Measurements from ENCODE around the gene CCNA2.

CCNA2 gene

DNA sequence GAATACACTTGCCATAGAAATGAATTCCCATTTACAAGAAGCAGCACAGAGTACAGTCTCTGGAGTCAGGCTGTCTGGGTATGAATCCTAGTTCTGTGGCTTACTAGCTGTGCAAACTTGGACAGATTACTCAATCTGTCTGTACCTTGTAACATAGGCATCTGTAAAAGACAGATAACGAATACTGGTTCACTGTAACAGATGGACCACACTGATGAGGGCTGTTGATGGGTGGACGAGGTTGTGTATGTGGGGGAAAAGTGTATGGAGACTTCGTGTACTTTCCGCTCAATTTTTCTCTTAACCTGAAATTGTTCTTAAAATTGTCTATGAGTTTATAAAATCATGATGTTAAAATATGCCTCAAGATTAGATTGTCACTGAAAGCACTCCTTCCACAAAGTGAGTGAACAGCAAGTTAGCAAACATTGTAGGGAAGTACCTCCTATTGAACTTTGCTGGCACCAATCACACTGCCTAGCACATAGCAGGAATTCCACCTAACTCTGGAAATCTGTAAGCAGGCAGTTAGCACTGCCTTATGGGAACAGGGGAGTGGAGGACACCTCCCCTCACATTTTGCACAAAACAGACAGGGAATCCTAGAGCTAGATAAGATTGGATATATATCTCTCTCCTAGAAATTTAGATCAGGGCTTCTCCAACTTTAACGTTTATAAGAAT lies 29.0 kb downstream of the CCNA2 start:
- Histone ChIP-seq H3K4me3 (ENCODE audit: low read length) (no peak overlapping the region), H3K4me1 (ENCODE audit: low read length) (peaks cover 14% of the 10 kb centered on the region), H2AFZ (ENCODE audit: low read depth, low read length) (no peak overlapping the region), H3K9ac (ENCODE audit: low read length) (no peak overlapping the region), H3K79me2 (ENCODE audit: low read length) (no peaks in the 10 kb centered on the region), H3K36me3 (replicated peaks; ENCODE audit: low read depth, low read length) (no peaks in the 10 kb centered on the region), H3K27me3 (ENCODE audit: low read depth, low read length) (no peaks in the 10 kb centered on the region), H3K9me3 (ENCODE audit: insufficient read depth, low read length) (no peaks in the 10 kb centered on the region), H3K27ac (ENCODE audit: low read length) (no peak overlapping the region), H3K4me2 (ENCODE audit: low read length) (no peak overlapping the region), H4K20me1 (ENCODE audit: insufficient read depth, low read length) (no peaks in the 10 kb centered on the region)
- TF ChIP-seq EZH2phosphoT487 (IDR thresholded peaks at IDR 0.05; ENCODE audit: low read depth), result no peak
- TF ChIP-seq CTCF (IDR thresholded peaks at IDR 0.05; ENCODE audit: low read depth, low read length), result no peak

DNA sequence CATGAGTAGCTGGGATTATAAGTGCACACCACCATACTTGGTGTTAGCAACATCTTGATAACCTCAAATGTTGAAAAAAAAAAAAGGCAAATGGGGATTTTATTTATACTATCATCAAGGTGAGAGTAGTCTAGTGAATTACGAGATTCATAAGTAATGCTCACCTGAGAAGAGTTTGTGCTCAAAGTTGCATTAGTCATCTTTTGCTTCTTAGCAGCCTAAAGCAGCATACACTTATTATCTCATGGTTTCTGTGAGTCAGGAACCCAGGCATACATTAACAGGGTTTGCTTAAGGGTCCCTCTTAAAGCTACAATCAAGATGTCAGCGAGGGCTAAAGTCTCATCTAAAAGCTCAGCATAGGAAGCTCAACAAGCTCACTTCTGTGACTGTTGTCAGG lies 30.7 kb downstream of the CCNA2 start:
- Histone ChIP-seq H3K27me3 (ENCODE audit: low read depth, low read length) (no peaks in the 10 kb centered on the region), H3K4me2 (ENCODE audit: low read length) (no peak overlapping the region), H3K79me2 (ENCODE audit: low read length) (no peaks in the 10 kb centered on the region), H3K36me3 (replicated peaks; ENCODE audit: low read depth, low read length) (no peaks in the 10 kb centered on the region), H4K20me1 (ENCODE audit: insufficient read depth, low read length) (no peaks in the 10 kb centered on the region), H3K9me3 (ENCODE audit: insufficient read depth, low read length) (no peaks in the 10 kb centered on the region), H3K4me3 (ENCODE audit: low read length) (no peak overlapping the region), H3K4me1 (ENCODE audit: low read length) (peaks cover 24% of the 10 kb centered on the region), H2AFZ (ENCODE audit: low read depth, low read length) (no peak overlapping the region), H3K9ac (ENCODE audit: low read length) (no peak overlapping the region), H3K27ac (ENCODE audit: low read length) (no peak overlapping the region)
- TF ChIP-seq CTCF (IDR thresholded peaks at IDR 0.05; ENCODE audit: low read depth, low read length), result no peak
- TF ChIP-seq EZH2phosphoT487 (IDR thresholded peaks at IDR 0.05; ENCODE audit: low read depth), result no peak

DNA sequence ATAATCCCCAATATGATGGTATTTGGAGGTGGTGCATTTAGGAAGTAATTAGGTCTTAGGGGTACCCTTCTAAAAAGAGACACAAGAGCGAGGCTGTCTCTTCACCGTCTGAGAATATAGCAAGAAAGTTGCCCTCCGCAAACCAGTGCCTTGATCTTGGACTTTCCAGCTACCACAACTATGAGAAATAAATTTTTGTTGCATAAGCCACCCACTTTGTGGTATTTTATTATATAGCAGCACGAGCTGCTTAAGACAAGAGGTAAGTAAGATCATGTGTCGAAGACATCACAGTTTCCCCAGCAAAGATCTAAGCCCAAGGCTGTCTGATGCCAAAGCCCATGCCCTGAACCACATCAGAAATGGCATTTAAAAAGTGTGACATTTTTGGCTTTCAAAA lies 32.2 kb downstream of the CCNA2 start:
- no peak overlapping the region for H3K4me2 ChIP-seq (ENCODE audit: low read length)
- TF ChIP-seq EZH2phosphoT487 (IDR thresholded peaks at IDR 0.05; ENCODE audit: low read depth) (no peak), CTCF (IDR thresholded peaks at IDR 0.05; ENCODE audit: low read depth, low read length) (no peak)
- peaks cover 24% of the 10 kb centered on the region for H3K4me1 ChIP-seq (ENCODE audit: low read length)

GRCh38 chr4:121790976-121791375 lies 32.7 kb downstream of the CCNA2 start:
- Histone ChIP-seq H4K20me1 (ENCODE audit: insufficient read depth, low read length) (no peaks in the 10 kb centered on the region), H3K27me3 (ENCODE audit: low read depth, low read length) (no peaks in the 10 kb centered on the region), H3K9ac (ENCODE audit: low read length) (no peak overlapping the region), H3K9me3 (ENCODE audit: insufficient read depth, low read length) (no peaks in the 10 kb centered on the region), H3K79me2 (ENCODE audit: low read length) (no peaks in the 10 kb centered on the region), H3K4me3 (ENCODE audit: low read length) (no peak overlapping the region), H3K4me1 (ENCODE audit: low read length) (peaks cover 20% of the 10 kb centered on the region), H3K36me3 (replicated peaks; ENCODE audit: low read depth, low read length) (no peaks in the 10 kb centered on the region), H2AFZ (ENCODE audit: low read depth, low read length) (no peak overlapping the region), H3K4me2 (ENCODE audit: low read length) (no peak overlapping the region), H3K27ac (ENCODE audit: low read length) (no peak overlapping the region)
- TF ChIP-seq EZH2phosphoT487 (IDR thresholded peaks at IDR 0.05; ENCODE audit: low read depth) (no peak), CTCF (IDR thresholded peaks at IDR 0.05; ENCODE audit: low read depth, low read length) (no peak)

More for the DNA sequence above, 32.2 kb downstream of the CCNA2 start:
- H3K27me3 ChIP-seq (ENCODE audit: low read depth, low read length), result no peaks in the 10 kb centered on the region
- H2AFZ ChIP-seq (ENCODE audit: low read depth, low read length), result no peak overlapping the region
- no peaks in the 10 kb centered on the region for H3K36me3 ChIP-seq (replicated peaks; ENCODE audit: low read depth, low read length)
- H3K9ac ChIP-seq (ENCODE audit: low read length), result no peak overlapping the region
- H4K20me1 ChIP-seq (ENCODE audit: insufficient read depth, low read length), result no peaks in the 10 kb centered on the region
- H3K27ac ChIP-seq (ENCODE audit: low read length), result no peak overlapping the region
- no peak overlapping the region for H3K4me3 ChIP-seq (ENCODE audit: low read length)
- no peaks in the 10 kb centered on the region for H3K79me2 ChIP-seq (ENCODE audit: low read length)
- H3K9me3 ChIP-seq (ENCODE audit: insufficient read depth, low read length), result no peaks in the 10 kb centered on the region

All from OCI-LY3 (cell line).